D341Med (cell line): ENCODE measurements around the gene BCL2L11.

Experiments used
- DNase-seq: peaks from one replicate; pipeline ENCODE4 v3.0.0; 2012; ENCODE audit warnings: low spot score

The BCL2L11 gene

GRCh38 chr2:111143107-111143842 is 22.6 kb downstream of the BCL2L11 start:
- DNase-seq: no peak

- DNase-seq: no peak
Measured at GRCh38 chr2:111143843-111144198, 23.1 kb downstream of the BCL2L11 start.

- no peak for DNase-seq
Measured at GRCh38 chr2:111145103-111145760, 24.5 kb downstream of the BCL2L11 start.

GRCh38 chr2:111145951-111146350 is 25.2 kb downstream of the BCL2L11 start:
- no peak for DNase-seq

DNA sequence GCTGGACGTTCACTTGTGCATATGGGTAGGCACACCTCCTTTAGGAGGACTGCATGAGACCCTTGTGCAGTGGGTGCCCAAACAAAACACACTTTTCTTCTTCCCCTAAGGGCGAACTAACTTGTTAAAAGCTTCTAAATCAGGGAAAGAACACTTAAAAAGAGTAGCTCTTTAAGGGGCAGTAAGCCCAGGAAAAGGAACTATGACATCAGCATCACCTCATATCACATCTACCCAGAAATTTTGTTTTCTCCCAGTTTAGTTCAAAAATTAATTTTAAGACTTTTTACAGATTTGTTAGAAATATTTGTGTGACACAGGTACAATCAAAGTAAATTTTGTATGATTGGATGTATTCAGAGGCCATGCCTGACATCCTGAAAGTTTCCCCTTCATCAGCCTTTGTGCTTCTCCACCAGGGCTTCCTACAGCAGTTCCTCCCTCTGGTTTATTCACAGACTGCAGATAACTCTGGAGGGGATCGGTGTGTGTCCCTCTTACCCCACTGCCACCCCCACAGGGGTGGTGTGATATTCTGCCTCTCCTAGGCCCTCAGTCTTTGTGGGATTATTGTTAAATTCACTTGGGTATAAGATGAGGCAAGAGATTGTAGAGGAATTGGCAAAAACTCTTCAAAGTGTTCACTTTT is 27.6 kb downstream of the BCL2L11 start:
- no peak for DNase-seq

DNA sequence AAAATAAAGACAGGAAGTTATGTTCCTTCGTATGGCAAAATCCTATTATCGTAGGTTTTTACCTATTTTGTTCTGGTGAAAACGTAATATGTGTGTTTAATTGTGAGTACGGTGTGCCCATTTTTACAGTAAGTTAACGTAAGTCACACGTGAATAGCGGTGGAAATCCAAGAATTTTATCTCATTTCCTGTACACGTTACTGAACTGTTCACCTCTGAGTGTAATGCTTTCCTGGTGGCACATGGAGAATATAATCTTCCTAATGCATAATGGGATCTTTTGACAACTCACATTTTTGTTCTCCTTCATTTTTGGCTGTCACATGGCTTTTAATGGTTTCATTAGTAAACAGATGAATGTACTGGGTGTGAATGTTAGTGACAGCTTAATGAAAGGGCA is 28.2 kb downstream of the BCL2L11 start:
- DNase-seq: no peak

DNA sequence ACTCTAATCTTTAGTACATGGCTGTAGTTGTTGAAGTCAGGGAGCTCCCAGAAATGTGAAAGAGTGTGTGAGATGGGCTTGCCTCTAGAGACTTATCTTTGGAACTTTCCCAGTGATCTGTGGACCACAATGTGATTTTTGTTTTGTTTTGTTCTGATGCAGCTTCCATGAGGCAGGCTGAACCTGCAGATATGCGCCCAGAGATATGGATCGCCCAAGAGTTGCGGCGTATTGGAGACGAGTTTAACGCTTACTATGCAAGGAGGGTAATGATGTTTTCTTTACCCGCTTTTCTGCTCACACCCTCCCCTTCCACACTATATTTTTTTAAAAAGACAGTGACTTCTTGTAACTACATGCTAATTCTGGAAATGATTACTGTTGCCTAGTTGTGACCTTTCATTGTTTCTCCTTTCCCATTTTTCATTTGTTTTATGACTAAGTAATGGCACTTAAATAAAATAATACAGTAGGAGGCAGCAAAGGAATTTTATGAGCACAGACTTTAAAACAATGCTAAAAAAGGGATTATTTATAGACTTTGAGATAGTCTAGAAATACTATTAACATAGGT is 29.3 kb downstream of the BCL2L11 start:
- DNase-seq: no peak

- no peak for DNase-seq
Measured at GRCh38 chr2:111154758-111155157, 34.0 kb downstream of the BCL2L11 start.

DNA sequence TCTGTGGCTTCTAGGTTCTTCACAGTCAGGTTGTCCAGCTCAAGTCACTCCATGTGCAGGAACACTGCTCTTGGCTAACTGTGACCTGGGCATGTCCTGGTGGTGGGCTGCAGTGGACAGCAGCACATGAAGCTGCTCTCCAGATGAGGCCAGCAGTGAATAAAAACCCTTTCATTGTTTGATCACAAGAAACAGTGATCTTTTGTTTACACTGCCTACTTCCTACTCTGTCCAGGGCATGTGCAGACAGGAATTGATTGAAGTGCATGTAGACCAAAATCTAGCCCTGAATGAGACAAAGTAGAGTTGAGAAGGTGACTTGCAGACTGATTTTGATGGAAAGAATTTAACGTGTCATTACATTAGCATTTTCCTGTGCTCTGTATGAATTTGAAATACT is 34.9 kb downstream of the BCL2L11 start:
- no peak for DNase-seq

DNA sequence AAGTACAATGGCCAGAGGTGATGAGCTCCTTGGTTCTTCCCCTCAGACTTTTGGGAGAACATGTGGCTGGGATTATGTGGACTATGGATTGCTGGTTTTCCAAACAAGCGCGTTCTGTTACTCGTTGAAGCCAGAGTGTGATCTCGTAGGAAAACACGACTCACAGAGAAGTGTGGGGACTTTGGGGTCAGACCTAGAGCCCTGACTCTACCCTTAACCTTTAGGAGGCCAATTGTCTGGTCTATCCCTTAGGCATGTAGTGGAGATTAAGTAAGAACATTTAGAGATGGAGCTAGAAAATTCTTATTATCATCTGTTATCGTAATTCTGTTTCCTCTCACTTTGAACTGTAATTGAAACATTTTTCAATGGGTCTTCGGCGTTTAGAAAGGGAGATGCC is 35.8 kb downstream of the BCL2L11 start:
- no peak for DNase-seq

GRCh38 chr2:111157071-111157661 is 36.5 kb downstream of the BCL2L11 start:
- no peak for DNase-seq

DNA sequence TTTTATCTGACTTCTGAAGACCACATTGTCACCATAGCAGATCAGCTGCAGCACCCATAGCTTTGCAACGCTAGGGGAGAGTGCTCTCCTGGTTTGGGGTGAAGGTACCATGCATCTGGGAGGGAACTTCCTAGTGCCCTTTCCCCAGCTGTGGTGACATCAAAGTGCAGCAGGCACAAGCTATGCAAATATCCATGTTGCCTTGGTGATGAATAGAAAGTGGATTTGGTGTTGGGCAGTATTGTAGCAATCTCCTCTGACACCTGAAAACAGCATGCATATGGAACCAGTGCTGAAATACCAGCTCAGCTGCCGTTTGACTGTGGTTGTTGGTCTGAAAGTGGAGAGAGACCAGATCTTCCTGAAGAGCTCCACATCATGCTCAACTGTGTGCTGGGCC is 37.1 kb downstream of the BCL2L11 start:
- no peak for DNase-seq

DNA sequence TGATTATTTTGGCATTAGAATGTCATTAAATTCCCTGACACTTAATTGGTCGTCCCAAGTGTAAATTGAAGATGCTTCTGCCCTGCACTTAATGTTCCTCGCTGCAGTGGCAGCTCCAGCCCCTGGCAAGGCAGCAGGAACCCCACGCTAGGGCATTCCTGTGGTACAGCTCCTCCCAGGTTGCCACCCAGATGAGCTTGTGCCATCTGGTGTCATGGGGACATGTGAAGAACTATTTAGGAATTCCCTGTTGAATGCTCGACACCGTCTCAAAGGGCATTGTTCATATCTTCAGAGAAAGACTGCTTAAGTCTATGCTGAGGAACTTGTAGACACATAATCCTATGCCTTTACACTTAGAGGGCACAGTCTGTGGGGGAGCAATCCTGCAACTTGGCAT is 38.9 kb downstream of the BCL2L11 start:
- DNase-seq: no peak

GRCh38 chr2:111160758-111161157 is 40.0 kb downstream of the BCL2L11 start:
- DNase-seq: no peak

- no peak for DNase-seq
Measured at GRCh38 chr2:111161971-111162370, 41.3 kb downstream of the BCL2L11 start.

GRCh38 chr2:111162718-111163331 is 42.1 kb downstream of the BCL2L11 start:
- no peak for DNase-seq

- no peak for DNase-seq
Measured at GRCh38 chr2:111164078-111164477, 43.4 kb downstream of the BCL2L11 start.

DNA sequence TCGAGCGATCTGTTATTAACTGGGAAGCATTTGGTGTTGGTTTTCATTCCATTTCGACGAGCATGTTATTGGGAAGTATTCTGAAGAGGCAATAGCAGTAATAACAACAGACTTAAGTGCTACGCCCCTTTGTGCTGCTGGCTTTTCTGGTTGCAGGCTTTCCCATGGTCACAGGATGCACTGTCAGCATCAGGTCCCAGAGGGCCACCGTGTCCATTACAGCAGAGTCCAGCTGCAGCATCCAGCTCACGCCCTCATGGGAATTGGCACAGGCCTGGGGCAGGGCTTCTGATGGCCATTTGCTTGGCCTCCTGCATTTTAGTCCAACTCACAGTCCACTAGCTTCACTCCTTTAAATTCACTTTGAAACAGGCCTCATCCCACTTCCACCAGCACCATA is 44.4 kb downstream of the BCL2L11 start:
- DNase-seq: no peak

- DNase-seq: no peak
Measured at GRCh38 chr2:111166115-111166514, 45.4 kb downstream of the BCL2L11 start.

DNA sequence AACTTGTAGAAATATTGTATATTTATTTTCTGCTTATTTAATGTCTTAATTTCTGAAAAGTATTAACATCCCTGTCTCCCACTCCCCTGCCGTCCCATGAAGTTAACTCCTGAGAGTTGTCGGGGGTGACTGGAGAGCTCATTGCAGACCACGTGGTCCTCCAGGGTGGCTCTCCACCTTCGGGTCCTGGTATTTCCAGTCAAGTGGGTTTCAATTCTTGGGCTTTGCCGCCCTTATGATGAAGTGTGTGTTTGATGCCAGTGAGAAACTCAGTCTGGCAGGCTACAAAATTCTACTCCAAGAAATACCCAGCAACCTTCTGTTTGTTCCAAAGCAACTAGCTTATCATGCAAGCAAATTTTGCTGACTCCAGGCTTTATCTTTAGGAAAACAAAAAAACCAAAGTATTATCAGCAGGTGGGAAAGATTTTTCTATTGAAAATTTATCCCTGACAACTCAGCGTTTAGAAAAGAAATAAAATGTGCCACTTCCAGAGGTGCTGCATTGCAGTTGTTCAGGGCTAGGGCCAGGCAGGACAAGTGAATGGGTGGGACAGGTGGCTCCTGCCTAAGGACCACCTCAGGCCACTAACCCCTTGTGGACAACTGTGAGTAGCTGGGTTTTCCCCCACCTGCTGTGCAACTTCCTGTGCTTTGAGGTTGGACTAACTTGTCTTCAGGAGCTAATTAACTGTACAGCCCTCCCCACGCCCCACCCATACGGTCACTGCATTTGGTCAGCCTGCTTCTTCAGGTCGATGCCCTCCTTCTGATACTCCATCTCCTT is 46.6 kb downstream of the BCL2L11 start:
- DNase-seq: no peak

GRCh38 chr2:111167863-111168162 is 47.1 kb downstream of the BCL2L11 start:
- no peak for DNase-seq
